ENCODE measurements around the gene PIP5KL1. TPM values are rescaled to one million over a fixed set of nuclear protein-coding genes. Genes with fewer than 3 reads are reported as not detected.

Gene PIP5KL1
- total RNA-seq, 120 experiments from 2014 or later: 1.2 to 13.2 (median 5.0) TPM

Other genes starting within 250 kb of the PIP5KL1 start
- 1 to 10 TPM in 12 of 120 experiments, under 1 TPM in 92, not detected in 16; 0.11 to 1.7 (median 0.55) TPM for gene CFAP157, start 223.8 kb downstream of the PIP5KL1 start, total RNA-seq
- 10 to 100 TPM in 94 of 120 experiments, 1 to 10 TPM in 26; 4.2 to 19.6 (median 11.9) TPM for gene PTRH1, start 215.1 kb downstream of the PIP5KL1 start, total RNA-seq
- 1 to 10 TPM in 3 of 120 experiments, under 1 TPM in 107, not detected in 10; 0.15 to 1.4 (median 0.47) TPM for gene TTC16, start 214.7 kb downstream of the PIP5KL1 start, total RNA-seq
- gene TOR2A, start 195.5 kb downstream of the PIP5KL1 start, total RNA-seq: 10 to 100 TPM in 101 of 120 experiments, 1 to 10 TPM in 19; 7.7 to 18.6 (median 12.5) TPM
- gene SH2D3C, start 152.1 kb downstream of the PIP5KL1 start, total RNA-seq: 10 to 100 TPM in 118 of 120 experiments, 1 to 10 TPM in 2; 9.3 to 27.9 (median 17.3) TPM
- 100 to 1,000 TPM in 89 of 120 experiments, 10 to 100 TPM in 31; 78.5 to 153 (median 110) TPM for gene CDK9, start 144.7 kb downstream of the PIP5KL1 start, total RNA-seq
- 10 to 100 TPM; 19.5 to 55.8 (median 36.6) TPM for gene FPGS, start 127.9 kb downstream of the PIP5KL1 start, total RNA-seq
- gene ENG, start 76.1 kb downstream of the PIP5KL1 start, total RNA-seq: 10 to 100 TPM; 10.3 to 92.1 (median 25.6) TPM
- gene AK1, start 53.1 kb downstream of the PIP5KL1 start, total RNA-seq: 100 to 1,000 TPM in 108 of 120 experiments, 10 to 100 TPM in 12; 58.9 to 165 (median 129) TPM
- 100 to 1,000 TPM in 113 of 120 experiments, 10 to 100 TPM in 7; 52.7 to 225 (median 137) TPM for gene ST6GALNAC6, start 31.2 kb downstream of the PIP5KL1 start, total RNA-seq
- 10 to 100 TPM; 13.2 to 58.0 (median 23.6) TPM for gene ST6GALNAC4, start 13.7 kb downstream of the PIP5KL1 start, total RNA-seq
- gene DPM2, start 7.1 kb upstream of the PIP5KL1 start, total RNA-seq: 10 to 100 TPM; 23.7 to 41.9 (median 31.9) TPM
- gene EEIG1, start 50.2 kb upstream of the PIP5KL1 start, total RNA-seq: 100 to 1,000 TPM in 117 of 120 experiments, 10 to 100 TPM in 3; 73.1 to 300 (median 141) TPM
- gene NAIF1, start 136.5 kb upstream of the PIP5KL1 start, total RNA-seq: 10 to 100 TPM in 17 of 120 experiments, 1 to 10 TPM in 103; 3.4 to 14.7 (median 7.2) TPM
- gene SLC25A25, start 137.5 kb upstream of the PIP5KL1 start, total RNA-seq: 10 to 100 TPM; 17.8 to 66.6 (median 35.3) TPM
- 100 to 1,000 TPM in 43 of 120 experiments, 10 to 100 TPM in 77; 59.1 to 132 (median 93.5) TPM for gene PTGES2, start 197.0 kb upstream of the PIP5KL1 start, total RNA-seq
- 10 to 100 TPM in 1 of 120 experiments, 1 to 10 TPM in 18, under 1 TPM in 4, not detected in 97; 0.59 to 10.1 (median 1.4) TPM for gene LCN2, start 218.7 kb upstream of the PIP5KL1 start, total RNA-seq
- 100 to 1,000 TPM in 104 of 120 experiments, 10 to 100 TPM in 16; 56.9 to 208 (median 122) TPM for gene BBLN, start 229.5 kb upstream of the PIP5KL1 start, total RNA-seq

Data from dorsolateral prefrontal cortex (tissue), 118 donors.